Heart left ventricle (tissue), 16 donors: ENCODE measurements around the gene B9D2. TPM values are rescaled to one million over a fixed set of nuclear protein-coding genes. Genes with fewer than 3 reads are reported as not detected.
A peak's percentile ranks its signal among the peaks of the same experiment; 100 is the strongest.

ENCODE experiments used
- ATAC-seq, 4 donors: fragments of 200-7000 bp; cut with Tn5 transposase; one replicate each; pipeline ENCODE4 v1.9.1; 2020 to 2022; ENCODE audit warnings: moderate library complexity in 4 of 4, mild to moderate bottlenecking in 3 of 4, moderate number of reproducible peaks in 1 of 4
- DNase-seq, 5 donors: peaks; one replicate each; pipeline ENCODE4 v3.0.0-alpha.2; 2020
- H3K27ac ChIP-seq, 12 donors: fragments of 200-600 bp; sonication (generic) in 4 of 12; one replicate each; pipeline versions ENCODE4 v1.5.0 to v1.8.0; 2016 to 2022; ENCODE audit warnings: mild to moderate bottlenecking in 2 of 12
- H3K27me3 ChIP-seq, 9 donors: fragments of 200-600 bp; sonication (generic) in 2 of 9; one replicate each; pipeline versions ENCODE4 v1.5.1 to v1.8.0; 2016 to 2022; ENCODE audit warnings: mild to moderate bottlenecking in 3 of 9
- H3K36me3 ChIP-seq, 9 donors: fragments of 200-600 bp; sonication (generic) in 2 of 9; one replicate each; pipeline versions ENCODE4 v1.5.0 to v1.8.0; 2018 to 2022; ENCODE audit warnings: mild to moderate bottlenecking in 2 of 9
- H3K4me1 ChIP-seq, 12 donors: fragments of 200-600 bp; sonication (generic) in 4 of 12; one replicate each; pipeline versions ENCODE4 v1.5.0 to v1.8.0; 2016 to 2022; ENCODE audit warnings: mild to moderate bottlenecking in 3 of 12
- H3K4me3 ChIP-seq, 12 donors: fragments of 200-600 bp; sonication (generic) in 4 of 12; one replicate each; pipeline versions ENCODE4 v1.5.0 to v1.8.0; 2017 to 2022; ENCODE audit warnings: mild to moderate bottlenecking in 9 of 12, moderate library complexity in 4 of 12
- H3K9me3 ChIP-seq, 12 donors: fragments of 200-600 bp; sonication (generic) in 4 of 12; one replicate each; pipeline versions ENCODE4 v1.5.0 to v1.8.0; 2016 to 2022; ENCODE audit warnings: mild to moderate bottlenecking in 1 of 12
- POLR2A ChIP-seq, 2 donors: fragments of 450-650 bp; IDR thresholded peaks; one replicate each; pipeline ENCODE4 v1.6.1; 2017; ENCODE audit warnings: antibody characterized with exemption in 2 of 2, mild to moderate bottlenecking in 2 of 2, moderate library complexity in 2 of 2
- WGBS, 4 donors: extraction: QIAGEN DNeasy Blood & Tissue Kit in 2 of 4; methylation state at CpG; one replicate each; pipeline versions ENCODE4 v1.1.5 to v1.1.7; 2013 to 2018; 5-methylcytosine and 5-hydroxymethylcytosine counted together
- intact Hi-C, 10 donors: fragments of 100-400 bp; cut with DNase I; formaldehyde crosslinking; loops; one replicate each; pipeline versions ENCODE4 v1.11.1 to v1.14.2; 2022
- polyA plus RNA-seq, 2 donors: library from polyadenylated mRNA; stranded (reverse); fragments of 200-250 nt; gene quantifications; one replicate each; pipeline ENCODE4 v1.2.3, GENCODE V29; 2013
- total RNA-seq, 9 donors: library from RNA; depleted of rRNA in 2 of 9; stranded (reverse); fragments of >200 nt in 2 of 9; fragmentation: NEBNext Ultra II Directional in 3 of 9; extraction: Animal tissue kit (Norgen Biotek cat#: 25700) in 3 of 9; gene quantifications; one replicate each; pipeline versions ENCODE4 v1.1.0 to v1.2.4, GENCODE V29; 2016 to 2023
- TF ChIP-seq, protein P1 (sequence below), 12 donors: fragments of 200-600 bp; sonication (generic) in 4 of 12; IDR thresholded peaks; one replicate each; pipeline versions ENCODE4 v1.5.0 to v1.8.0; 2018 to 2022; ENCODE audit warnings: antibody characterized with exemption in 12 of 12, mild to moderate bottlenecking in 5 of 12
- donor health status: ischemic (EF 13 %, LVEDD 7.1; RV severe dilation, severe dysfunction).
- donor health status: healthy with polysubstance abuse.
- donor health status: DM: no; HTN: yes; CAD: no.
- donor health status: DM: no; HTN: no; CAD: no.
- donor health status: ischemic (EF 25% LVEDD 6.9; RV normal size, moderate dysfunction).
- donor health status: ischemic (EF 25% LVEDD 5.7; RV mildly dilated, moderate dysfunction).
- donor health status: healthy.
- donor health status: DM: yes; HTN: yes; CAD: no.
- donor health status: ischemic (EF 35%, LVEDD 5.7; RV mildly dilated, moderate dysfunction).
- donor health status: nonischemic (EF 11% LVEDD 7.7; RV severe dilation, severe dysfunction).
- donor health status: DM: yes; HTN: yes; CAD: no.
- donor health status: PGD.
- donor health status: ischemic (EF 29% LVEDD 5.4; RV normal size, mild dysfunction).
- donor health status: nonischemic (EF 23%, LVEDD 6.1; RV moderate dilation, normal function).

B9D2 gene
- total and polyA plus RNA-seq, 11 donors: 1.9 to 14.6 (median 3.3) TPM

GRCh38 chr19:41363371-41363752 is 587 bp downstream of the B9D2 start:
- Histone ChIP-seq H3K4me1 (peaks cover 0 to 51% (median 9%) of the 10 kb centered on the region in 12 donors), H3K36me3 (no peaks in the 10 kb centered on the region), H3K27ac (peak overlapping the region; percentile 91 to 100 (median 98)), H3K9me3 (no peaks in the 10 kb centered on the region), H3K27me3 (no peaks in the 10 kb centered on the region), H3K4me3 (peak overlapping the region; percentile 64 to 91 (median 76))
- intact Hi-C loops: no loop called here
- TF ChIP-seq POLR2A (IDR thresholded peaks at IDR 0.05): no peak
- TF ChIP-seq, protein P1, sequence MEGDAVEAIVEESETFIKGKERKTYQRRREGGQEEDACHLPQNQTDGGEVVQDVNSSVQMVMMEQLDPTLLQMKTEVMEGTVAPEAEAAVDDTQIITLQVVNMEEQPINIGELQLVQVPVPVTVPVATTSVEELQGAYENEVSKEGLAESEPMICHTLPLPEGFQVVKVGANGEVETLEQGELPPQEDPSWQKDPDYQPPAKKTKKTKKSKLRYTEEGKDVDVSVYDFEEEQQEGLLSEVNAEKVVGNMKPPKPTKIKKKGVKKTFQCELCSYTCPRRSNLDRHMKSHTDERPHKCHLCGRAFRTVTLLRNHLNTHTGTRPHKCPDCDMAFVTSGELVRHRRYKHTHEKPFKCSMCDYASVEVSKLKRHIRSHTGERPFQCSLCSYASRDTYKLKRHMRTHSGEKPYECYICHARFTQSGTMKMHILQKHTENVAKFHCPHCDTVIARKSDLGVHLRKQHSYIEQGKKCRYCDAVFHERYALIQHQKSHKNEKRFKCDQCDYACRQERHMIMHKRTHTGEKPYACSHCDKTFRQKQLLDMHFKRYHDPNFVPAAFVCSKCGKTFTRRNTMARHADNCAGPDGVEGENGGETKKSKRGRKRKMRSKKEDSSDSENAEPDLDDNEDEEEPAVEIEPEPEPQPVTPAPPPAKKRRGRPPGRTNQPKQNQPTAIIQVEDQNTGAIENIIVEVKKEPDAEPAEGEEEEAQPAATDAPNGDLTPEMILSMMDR (IDR thresholded peaks at IDR 0.05): no peak
- no peak for DNase-seq
- 40 to 55% (median 49%) methylated on average over 6 of the region's 6 CpGs for WGBS, 4 donors
- peak in 1 of 4 donors; percentile 1 for ATAC-seq

DNA sequence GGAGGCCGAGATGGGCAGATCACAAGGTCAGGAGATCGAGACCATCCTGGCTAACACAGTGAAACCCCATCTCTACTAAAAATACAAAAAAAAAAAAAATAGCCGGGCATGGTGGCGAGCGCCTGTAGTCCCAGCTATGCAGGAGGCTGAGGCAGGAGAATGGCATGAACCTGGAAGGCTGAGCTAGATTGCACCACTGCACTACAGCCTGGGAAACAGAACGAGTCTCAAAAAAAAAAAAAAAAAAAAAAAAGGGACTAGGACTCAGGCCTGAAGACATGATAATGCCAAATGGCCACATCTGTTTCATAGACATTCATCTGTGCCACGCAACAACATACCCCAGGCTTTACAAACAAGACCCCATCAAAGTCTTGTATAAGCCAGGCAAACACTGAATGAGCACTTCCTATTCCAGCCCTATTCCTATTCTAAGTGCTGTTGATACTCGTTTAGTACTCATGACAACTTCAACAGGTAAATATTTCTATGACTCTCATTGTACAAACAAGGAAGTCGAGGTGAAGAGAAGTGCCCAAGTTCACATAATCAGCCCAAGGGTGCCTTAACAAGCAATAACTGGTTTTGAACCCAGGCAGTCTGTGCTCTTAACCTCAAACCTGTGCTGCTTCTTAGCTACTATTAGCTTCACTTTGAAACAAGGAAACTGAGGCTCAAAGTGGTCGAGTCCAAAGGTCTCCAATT is 1.7 kb downstream of the B9D2 start:
- no peak overlapping the region for H3K4me3 ChIP-seq
- H3K4me1 ChIP-seq: peaks cover 0 to 51% (median 9%) of the 10 kb centered on the region in 12 donors
- H3K27me3 ChIP-seq: no peaks in the 10 kb centered on the region
- 87 to 93% (median 89%) methylated on average over 10 of the region's 10 CpGs for WGBS, 4 donors
- TF ChIP-seq, protein P1 (IDR thresholded peaks at IDR 0.05): no peak
- TF ChIP-seq POLR2A (IDR thresholded peaks at IDR 0.05): no peak
- ATAC-seq (no peak), DNase-seq (no peak)
- H3K27ac ChIP-seq: no peak overlapping the region
- intact Hi-C loops: no loop called here
- no peaks in the 10 kb centered on the region for H3K36me3 ChIP-seq
- H3K9me3 ChIP-seq: no peaks in the 10 kb centered on the region

DNA sequence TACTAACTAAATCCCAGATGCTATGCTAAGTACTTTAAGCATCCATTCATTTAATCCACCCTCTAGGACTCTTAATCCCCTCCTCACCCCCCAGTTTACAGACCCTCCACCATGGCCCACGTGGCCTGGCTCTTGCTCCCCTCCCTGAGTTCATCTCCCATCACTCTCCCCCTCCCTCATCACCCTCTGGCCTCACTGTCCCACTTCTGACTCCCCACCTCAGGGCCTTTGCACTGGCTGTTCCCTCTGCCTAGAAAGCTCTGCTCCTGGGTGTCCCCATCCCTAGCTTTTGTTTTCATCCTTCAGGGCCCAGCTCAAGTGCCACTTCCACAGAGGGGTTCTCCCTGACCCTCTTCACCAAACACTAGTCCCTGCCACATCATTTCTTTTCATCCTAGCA is 4.2 kb downstream of the B9D2 start:
- WGBS, 4 donors: 86 to 100% (median 97%) methylated on average over 1 of the region's 1 CpG
- H3K4me1 ChIP-seq: peaks cover 0 to 54% (median 11%) of the 10 kb centered on the region in 12 donors
- H3K36me3 ChIP-seq: no peaks in the 10 kb centered on the region
- ATAC-seq (no peak), DNase-seq (no peak)
- no peaks in the 10 kb centered on the region for H3K9me3 ChIP-seq
- H3K27ac ChIP-seq: no peak overlapping the region
- TF ChIP-seq, protein P1 (IDR thresholded peaks at IDR 0.05): no peak
- TF ChIP-seq POLR2A (IDR thresholded peaks at IDR 0.05): no peak
- intact Hi-C loops: loop anchor here in 4 of 10 donors (5.0 kb wide), 1 partner anchor 37 kb away; no protein-coding TSS in a partner anchor
- no peak overlapping the region for H3K4me3 ChIP-seq
- no peaks in the 10 kb centered on the region for H3K27me3 ChIP-seq

GRCh38 chr19:41357746-41358145 is 6.2 kb downstream of the B9D2 start:
- TF ChIP-seq, protein P1 (IDR thresholded peaks at IDR 0.05): no peak
- no peak for TF ChIP-seq POLR2A (IDR thresholded peaks at IDR 0.05)
- Histone ChIP-seq H3K27me3 (no peaks in the 10 kb centered on the region), H3K27ac (peak overlapping the region in 1 of 12 donors; percentile 77), H3K4me1 (peaks cover 0 to 47% (median 5%) of the 10 kb centered on the region in 12 donors), H3K9me3 (no peaks in the 10 kb centered on the region), H3K36me3 (no peaks in the 10 kb centered on the region), H3K4me3 (no peak overlapping the region)
- ATAC-seq (no peak), DNase-seq (no peak)
- WGBS, 4 donors: 93 to 97% (median 94%) methylated on average over 12 to 13 of the region's 13 CpGs
- intact Hi-C loops: loop anchor here in 4 of 10 donors (5.0 kb wide), 1 partner anchor 35 kb away; no protein-coding TSS in a partner anchor
